SHP77 (cell line): ENCODE results near the gene SNRPA1.
A peak's percentile ranks its signal among the peaks of the same experiment; 100 is the strongest.
"Not testable (repeated sequence)": the region's sequence is repeated elsewhere in the genome, so short reads cannot be mapped to it uniquely, and the experiment has no call there.

Source experiments
- DNase-seq, 2 experiments: peaks; one replicate each; lab custom pipeline; 2025; lab: John Stamatoyannopoulos, UW

The SNRPA1 gene

GRCh38 chr15:101295607-101296161 is 636 bp upstream of the SNRPA1 start:
- no peak for DNase-seq

GRCh38 chr15:101293122-101293521 is 1.9 kb downstream of the SNRPA1 start:
- DNase-seq = no peak

DNA sequence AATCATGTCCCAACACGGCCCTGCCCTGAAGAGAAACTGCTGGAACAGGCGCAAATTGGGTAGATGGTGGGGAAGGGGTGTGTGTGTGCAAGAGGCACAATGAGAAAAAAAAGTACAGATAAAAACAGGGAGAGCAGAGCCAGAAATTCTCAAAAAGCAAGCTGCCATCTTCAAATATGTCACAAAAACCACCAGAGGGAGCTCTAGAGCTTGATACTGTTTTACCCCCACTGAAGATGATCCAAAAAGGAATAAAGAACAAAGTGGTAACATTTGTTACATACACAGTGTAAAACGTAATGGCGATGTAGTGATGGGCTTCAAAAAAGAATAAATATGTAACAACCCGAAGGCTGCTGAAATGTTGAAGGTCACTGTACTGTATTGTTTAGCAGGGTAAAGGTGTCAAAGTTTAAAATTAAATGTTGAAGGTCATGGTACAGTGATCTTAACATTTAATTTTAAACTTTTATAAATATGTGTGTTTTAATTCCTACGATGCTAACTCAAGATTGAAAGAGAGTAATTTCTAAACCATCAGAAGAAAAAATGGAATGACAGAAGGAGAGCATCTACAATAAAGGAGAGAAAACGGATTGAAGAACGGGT is 6.0 kb downstream of the SNRPA1 start:
- DNase-seq = peak; percentile 47 to 58

- DNase-seq = not testable (repeated sequence)
Measured at GRCh38 chr15:101287342-101287741, 7.7 kb downstream of the SNRPA1 start.

- DNase-seq = no peak
Measured at GRCh38 chr15:101286471-101287114, 8.5 kb downstream of the SNRPA1 start.

DNA sequence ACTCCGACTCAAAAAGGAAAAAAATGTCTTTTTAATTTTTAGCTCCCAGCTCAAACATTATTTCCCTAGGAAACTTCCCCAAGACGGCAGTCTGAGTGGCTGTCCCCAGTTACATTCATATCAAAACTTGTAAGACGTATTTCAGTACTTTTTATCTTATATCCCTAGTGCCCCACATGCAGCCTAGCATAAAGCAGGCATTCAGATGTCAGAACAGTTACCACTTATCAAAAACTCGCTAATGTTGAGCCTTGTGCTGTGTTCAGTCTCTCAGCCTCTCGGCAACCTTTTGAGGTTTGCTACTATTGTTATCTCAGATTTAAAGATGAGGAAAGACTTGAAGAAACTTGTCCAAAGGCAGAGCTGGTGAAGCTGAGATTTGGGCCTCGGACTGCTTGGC is 11.1 kb downstream of the SNRPA1 start:
- DNase-seq = no peak

DNA sequence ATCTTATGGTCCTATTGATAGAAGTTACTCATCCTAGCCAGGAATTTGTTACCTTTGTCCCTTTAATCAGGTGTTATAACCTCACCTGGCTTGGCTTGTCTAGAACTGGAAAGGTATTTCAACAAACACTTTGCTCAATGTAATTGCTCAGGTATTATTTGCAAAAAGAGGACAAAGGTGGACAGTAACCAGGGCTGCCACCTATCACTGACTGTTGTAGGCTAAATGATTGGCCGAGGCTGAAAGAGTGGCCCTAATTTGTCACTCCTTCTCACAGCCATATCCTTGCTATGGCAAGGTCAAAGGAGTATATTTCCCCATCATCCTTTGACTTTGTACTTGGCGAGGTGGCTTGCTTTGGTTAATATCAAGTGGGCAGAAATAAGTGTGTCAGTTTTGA is 15.0 kb downstream of the SNRPA1 start:
- no peak for DNase-seq

DNA sequence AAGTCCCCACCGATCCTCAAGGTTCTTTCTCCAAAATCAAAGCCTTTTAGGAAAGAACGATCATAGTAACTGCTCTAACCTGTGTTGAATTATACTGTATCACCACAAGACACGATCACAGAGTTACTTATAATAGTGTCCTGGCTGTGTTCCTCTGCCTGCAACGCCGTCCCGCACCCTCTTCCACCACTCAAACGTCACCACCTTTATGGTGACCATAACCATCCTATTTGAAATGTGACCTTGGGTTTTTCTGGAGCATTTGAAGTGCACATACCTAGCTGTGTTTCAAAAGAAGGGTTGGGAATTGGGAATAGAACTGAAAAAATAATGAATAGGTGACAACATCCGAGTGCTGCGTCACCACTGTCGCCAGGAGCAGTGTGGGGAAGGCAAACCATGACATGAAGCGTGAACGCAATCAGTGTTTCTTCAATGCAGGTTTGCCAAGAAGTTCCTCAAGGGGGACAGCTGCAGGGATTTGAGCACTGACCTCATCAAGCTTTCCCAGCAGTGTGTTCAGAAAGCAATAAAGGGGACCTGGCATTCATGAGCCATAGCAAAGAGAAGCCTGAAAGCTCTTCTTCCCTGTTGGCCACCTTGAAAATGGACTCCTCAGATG is 17.0 kb downstream of the SNRPA1 start:
- peak; percentile 14 to 46 for DNase-seq

DNA sequence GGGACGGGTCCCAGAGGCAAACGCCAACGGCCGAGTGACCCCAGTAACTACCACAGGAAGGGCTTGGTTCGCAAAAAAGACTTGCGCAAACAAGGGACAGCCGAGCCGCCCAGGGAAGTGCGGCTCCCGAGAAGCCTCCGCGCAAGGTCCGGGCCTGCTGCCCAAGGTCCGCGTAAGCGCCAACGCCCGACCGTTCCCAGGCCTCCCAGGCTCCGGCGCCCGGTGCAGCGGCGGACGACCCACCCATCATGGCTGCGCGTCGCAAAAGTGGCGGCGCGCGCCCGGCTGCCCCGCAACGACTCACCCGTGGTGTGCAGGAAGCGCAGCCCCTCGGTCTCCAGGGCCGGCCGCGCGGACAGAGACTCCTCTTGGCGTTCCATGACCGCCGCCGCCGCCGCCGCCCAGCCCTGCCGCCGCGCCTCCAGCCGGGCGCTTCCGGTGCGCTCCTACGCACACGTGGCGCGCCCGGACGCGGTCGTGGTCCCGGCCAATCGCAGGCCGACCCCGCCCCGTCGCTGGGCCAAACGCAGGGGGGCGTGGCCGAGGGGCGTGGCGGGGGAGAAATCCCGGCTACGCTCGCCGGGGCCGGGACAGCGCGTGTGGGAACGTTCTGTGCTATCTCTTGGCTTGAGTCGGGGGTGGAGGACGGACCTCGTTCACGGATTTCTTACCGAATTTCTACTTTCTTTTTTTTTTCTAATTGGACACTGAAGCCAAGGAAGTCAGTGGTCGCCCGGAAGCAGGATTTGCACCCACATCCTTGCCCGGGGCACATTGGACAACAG is 17.8 kb downstream of the SNRPA1 start, which contains the start of gene SELENOS:
SELENOS (minus strand) TSS at position 448 of the 785 bp plus-strand sequence; CDS start at position 380, 68 bp downstream.
- DNase-seq = peak; percentile 62 to 92

- DNase-seq = peak; percentile 9 to 14
Measured at GRCh38 chr15:101276501-101277037, 18.5 kb downstream of the SNRPA1 start.

GRCh38 chr15:101275018-101275417 is 20.0 kb downstream of the SNRPA1 start:
- no peak for DNase-seq

DNA sequence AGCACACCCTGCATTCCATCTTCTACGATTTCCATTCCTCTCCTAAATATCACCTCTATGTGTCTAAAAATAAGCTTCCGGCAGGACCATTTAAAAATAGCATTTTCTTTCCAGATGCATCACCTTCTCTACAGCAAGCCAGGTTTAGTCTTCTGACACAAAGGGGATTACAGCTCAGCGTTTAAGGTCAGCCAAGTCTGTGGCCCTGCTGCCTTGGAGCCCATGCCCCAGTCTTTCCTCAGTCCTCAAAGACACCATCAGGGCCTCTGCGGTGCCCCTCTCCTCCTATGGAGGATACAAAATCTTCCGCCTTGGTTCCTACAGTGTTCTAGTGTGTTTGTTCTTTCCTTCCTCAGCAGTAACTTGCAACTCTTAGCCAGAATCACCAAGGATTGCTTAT is 21.5 kb downstream of the SNRPA1 start:
- no peak for DNase-seq

- DNase-seq = no peak
Measured at GRCh38 chr15:101272584-101272983, 22.5 kb downstream of the SNRPA1 start.

DNA sequence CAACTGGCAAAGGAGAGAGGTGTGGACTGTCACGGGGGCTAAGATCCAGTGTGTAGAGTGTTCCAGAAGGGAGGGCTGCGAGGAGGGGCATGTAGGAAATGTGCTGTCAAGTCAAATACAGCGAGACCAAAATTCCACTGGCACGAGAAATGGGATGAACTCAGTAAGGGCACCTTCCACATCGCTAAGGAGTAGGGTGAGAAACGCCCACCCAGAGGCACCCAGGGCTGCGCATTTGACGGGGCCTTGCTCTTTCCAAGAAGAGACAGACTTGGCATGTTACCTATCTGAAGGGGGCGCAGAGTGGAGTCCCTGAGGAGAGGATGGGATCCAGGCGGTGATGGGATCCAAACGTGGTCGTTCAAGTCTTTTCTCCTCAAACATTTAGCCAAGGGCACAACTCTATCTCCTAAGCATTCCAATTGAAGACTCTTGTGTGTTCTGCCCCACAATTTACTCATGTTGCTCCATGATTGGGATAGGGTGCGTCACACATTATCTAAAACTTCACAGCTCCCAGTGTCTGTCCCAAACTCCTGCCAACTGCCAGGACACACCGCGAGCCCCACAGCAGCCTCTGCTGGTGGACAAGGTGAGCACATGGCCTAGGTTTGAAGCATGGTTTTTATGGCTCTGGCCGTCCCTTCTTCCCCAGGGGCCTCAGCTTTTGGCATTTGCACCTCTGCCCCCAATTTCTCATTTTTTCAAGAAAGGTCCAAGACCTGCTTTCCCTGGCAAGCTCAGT is 25.4 kb downstream of the SNRPA1 start:
- peak in 1 of 2 experiments; percentile 2 for DNase-seq

GRCh38 chr15:101267320-101268104 is 27.5 kb downstream of the SNRPA1 start:
- DNase-seq = no peak

GRCh38 chr15:101266787-101267186 is 28.3 kb downstream of the SNRPA1 start:
- no peak for DNase-seq

- no peak for DNase-seq
Measured at GRCh38 chr15:101266034-101266433, 29.0 kb downstream of the SNRPA1 start.

GRCh38 chr15:101264911-101265641 is 30.0 kb downstream of the SNRPA1 start:
- no peak for DNase-seq

GRCh38 chr15:101264011-101264410 is 31.0 kb downstream of the SNRPA1 start:
- no peak for DNase-seq

DNA sequence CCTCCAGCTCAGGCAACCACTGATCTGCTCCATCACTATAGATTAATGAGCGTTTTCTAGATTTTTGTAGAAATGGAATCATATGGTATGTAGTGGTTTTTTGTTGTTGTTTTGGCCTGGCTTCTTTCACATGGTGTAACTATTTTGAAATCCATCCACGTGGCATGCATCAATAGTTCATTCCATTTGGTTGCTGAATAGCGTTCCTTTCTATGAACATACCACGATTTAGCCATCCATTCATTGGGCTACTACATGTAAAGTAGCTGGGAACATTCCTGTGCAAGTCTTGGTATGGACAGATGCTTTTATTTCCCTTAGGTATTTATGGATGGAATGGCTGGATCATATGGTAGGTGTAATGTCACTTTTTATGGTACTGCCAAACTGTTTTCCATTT is 32.5 kb downstream of the SNRPA1 start:
- no peak for DNase-seq
